GM19397 (cell line): ENCODE data around the gene NUP210L.

Experiments used
- ATAC-seq: cut with Tn5 transposase; IDR thresholded peaks from one replicate; pipeline ENCODE4 v1.9.1; 2021; ENCODE audit warnings: mild to moderate bottlenecking, moderate library complexity; ENCODE audit not compliant: unreplicated experiment

NUP210L gene

GRCh38 chr1:154154534-154155191, at the start of gene NUP210L:
TSS of gene NUP210L (minus strand) at chr1:154155073.
- no peak for ATAC-seq

DNA sequence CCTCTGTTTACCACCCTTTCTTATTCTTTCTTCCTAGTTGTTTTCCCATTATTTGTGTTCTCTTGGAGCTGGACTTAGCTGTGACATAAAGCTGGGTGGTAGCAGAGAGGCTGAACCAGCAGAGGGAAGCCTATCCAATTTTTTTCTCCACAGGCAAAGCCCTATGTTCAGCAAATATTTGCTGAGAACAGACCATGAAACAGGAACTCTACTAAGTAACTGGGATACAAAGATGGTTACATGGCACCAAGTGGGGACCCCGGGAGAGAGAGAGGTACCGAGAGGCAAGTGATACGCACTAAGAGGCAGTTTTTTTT, 44.6 kb upstream of the NUP210L start:
- no peak for ATAC-seq

- ATAC-seq: no peak
Measured at GRCh38 chr1:154198756-154199562, 44.1 kb upstream of the NUP210L start.

GRCh38 chr1:154193821-154194220, 38.9 kb upstream of the NUP210L start:
- ATAC-seq: no peak

- ATAC-seq: no peak
Measured at GRCh38 chr1:154192476-154192875, 37.6 kb upstream of the NUP210L start.

DNA sequence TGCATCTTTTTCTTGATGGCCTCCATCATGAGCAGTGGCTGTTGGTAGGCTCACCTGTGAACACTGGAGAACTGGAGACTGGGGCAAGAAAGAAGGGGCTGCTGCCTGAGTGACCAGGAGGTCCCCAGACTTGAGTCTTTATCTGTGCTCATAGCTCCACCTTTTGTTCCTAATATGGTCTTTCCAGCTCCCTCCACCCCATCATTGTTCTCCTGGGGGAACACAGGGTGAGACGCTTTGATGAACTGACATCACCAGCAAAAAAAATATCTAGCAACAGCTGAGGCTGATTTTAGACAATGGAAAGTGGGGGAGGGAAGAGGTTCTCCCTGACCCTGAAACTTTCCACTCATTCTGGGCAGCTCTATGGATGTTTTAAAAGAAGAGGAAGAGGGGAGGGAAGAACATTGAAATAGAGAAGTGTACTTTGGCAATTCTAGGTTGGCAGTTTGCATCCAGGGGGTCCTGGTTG, 37.2 kb upstream of the NUP210L start, which contains the start of gene TPM3:
TPM3 (minus strand) TSS at position 111 of the 472 bp plus-strand sequence; CDS start at position 29, 82 bp downstream.
- ATAC-seq: no peak

- ATAC-seq: no peak
Measured at GRCh38 chr1:154190550-154190949, 35.7 kb upstream of the NUP210L start.

GRCh38 chr1:154186852-154187501, 32.1 kb upstream of the NUP210L start:
- ATAC-seq: no peak

GRCh38 chr1:154186177-154186576, 31.3 kb upstream of the NUP210L start:
- no peak for ATAC-seq

DNA sequence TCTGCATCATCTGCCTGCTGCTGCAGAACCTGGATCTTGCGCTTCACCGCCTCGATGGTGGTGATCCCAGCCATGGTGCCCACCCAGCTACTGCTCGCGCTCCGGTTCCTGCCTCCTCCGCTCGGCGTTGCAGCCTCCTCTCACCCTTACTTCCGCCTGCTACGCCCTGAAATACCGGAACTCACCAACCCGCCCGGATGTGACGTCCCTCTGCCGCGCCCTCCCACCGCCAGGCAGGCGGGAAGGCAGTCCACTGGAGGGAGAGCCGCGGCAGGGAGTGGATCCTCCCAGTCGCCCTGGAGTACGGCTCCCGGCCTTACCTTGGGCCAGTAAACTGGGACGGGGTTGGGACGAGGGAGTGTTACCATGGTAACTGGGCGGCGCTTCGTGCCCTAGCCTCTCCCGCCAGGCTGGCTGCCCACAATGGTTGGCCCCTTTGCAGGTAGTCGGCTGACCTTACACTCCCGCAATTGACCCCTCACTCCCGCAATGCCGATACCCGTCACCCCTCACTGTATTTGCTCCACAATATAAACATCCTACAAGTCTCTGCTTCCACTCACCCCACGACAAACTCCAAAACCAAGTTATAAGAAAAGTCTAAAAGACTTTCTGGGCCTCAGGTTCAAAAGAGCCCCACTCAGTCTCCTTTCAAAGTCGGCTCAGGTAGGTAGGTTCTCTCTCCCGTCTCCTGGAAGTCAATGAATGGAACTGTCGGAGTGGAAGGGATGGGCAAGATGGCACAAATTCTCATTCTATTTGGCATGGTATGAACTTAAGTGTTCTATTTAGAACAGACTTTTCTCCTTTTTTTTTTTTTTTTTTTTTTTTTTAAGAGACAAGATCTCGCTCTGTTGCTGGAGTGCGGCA, 28.4 kb upstream of the NUP210L start:
- peak; percentile 82 for ATAC-seq

DNA sequence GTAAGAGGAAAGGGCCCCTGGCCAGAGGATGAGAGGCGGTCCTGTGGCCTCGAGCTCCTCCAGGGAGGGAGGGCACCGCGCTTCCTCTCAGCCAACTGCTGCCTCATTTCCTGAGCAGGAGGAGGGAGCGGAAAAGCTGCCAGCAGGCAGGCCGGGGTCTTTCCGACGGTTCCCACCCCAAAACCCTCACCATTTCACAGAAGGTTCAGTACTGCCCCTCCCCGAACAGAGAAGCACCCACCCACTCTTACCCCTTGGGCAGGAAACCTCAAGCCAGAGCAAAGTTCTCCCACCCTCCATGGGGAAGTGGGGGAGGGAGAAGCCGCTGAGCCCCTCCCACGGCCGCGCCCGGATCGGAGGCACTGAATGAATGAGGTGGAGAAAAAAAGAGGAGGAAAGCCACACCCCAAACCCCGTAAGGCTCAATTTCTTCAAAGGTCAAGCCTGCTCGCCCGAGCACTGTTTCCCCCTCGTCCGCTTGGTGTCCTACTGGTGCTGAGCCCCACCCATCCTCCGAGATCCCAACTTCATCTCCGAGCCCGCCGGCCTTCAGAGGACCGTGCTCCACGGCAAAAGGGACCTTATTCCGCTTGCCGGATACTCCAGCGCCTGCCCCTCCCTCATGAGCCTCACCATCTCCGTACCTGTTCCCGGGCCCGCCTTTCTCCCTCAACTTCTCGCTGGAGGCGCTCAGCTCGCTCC, 27.6 kb upstream of the NUP210L start:
- ATAC-seq: peak; percentile 40

- ATAC-seq: peak; percentile 3
Measured at GRCh38 chr1:154181944-154182343, 27.1 kb upstream of the NUP210L start.

DNA sequence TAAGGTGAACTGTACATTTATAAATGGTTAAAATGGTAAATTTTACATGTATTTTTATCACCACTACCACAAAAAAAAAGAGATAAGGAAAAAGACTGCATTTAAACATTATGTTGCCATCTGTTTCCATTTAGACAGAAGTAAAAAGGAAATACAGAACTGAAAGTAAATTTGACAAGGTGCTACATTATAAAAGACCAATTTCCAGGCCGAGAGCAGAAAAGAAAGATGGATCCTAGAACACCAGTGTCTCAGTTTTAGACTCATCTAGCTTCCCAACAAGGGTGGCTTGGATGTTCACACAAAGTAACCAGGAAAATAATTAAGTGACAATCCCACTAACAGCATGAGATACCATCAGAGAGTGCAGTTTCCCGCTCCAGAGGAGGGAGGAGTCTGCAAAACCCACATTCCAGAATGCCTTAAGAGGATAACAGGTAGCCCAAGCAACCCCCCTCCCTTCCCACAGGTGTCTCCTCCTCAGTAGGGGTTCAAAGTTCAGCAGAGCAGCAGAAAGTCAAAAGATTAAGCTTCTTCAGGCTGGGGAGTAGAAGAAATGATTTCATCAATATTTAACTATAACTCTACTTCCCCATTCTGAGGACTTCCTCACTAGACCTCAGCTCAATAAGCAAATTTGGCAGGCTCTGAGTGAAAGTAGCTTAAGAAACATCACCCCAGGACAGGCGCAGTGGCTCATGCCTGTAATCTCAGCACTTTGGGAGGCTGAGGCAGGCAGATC, 25.2 kb upstream of the NUP210L start:
- ATAC-seq: no peak

DNA sequence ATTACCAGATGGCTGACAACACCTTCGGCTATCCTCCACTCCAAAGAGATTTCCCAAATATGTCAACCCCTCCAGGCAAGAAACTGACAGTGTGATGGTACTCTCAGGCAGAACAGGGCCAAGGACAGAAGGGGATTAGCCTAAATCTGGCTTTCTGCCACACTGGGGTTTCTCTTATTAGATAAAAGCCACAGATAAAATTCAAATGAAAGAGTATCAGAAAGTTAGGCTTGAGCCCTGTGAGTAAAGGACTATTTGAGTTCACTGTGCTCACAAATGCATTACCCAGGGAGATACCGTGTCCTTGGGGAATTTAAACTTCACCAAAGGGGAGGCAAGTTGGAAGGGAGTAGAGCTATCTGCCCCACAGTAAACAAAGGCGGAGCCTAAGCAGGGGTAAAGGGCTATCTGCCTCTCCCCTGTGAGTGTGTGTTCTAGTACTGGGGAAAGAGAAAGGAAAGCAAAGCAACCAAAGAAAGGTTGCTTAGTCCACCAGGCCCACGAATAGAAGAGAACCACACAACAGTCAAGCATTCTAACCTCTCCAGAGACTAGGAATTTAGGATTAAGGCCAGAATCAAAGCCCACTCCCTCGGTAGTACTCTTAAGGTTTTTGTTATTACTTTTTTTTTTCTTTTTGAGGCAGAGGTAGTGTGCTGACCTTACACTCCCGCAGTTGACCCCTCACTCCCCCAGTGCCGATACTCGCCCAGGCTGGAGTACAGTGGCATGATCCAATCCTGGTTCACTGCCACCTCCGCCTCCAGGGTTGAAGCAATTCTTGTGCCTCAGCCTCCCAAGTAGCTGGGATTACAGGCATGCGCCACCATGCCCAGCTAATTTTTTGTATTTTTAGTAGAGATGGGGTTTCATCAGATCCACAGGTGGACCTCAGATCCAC, 24.3 kb upstream of the NUP210L start:
- no peak for ATAC-seq

- no peak for ATAC-seq
Measured at GRCh38 chr1:154178013-154178412, 23.1 kb upstream of the NUP210L start.

GRCh38 chr1:154176337-154176736, 21.5 kb upstream of the NUP210L start:
- no peak for ATAC-seq

DNA sequence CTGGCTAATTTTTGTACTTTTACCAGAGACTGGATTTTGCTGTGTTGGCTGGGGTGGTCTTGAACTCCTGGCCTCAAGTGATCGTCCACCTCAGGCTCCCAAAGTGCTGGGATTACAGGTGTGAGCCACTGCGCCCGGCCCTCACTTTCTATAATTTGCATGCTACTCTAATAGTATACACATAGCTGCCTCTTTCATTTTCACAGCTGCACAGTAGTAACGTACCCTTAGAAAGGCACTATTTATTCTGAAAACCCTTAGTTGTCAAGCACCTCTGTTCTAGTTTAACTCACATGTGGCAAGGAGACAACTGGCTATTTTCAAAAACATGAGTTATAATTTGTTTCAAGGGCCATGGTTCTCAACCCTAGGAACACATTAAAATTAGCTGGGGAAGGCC, 19.8 kb upstream of the NUP210L start:
- ATAC-seq: no peak

DNA sequence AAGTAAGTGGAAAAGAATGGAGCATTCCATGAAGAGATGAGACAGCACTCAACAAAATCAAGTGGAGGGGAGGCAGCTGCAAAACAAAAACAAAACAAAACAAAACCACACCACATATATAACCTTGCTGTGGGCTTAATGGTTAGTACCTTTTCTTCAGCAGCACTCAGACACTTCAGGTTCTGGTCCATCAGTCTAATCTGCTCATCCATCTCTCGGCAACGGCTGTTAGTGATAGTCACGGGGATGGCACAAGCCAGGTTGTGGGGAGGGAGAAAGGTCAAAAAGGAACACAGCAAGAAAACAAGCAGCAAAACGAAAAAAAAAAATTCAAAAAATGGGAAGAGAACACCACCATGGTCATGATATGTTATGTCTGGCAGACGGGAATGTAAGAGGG, 17.0 kb upstream of the NUP210L start:
- ATAC-seq: no peak

DNA sequence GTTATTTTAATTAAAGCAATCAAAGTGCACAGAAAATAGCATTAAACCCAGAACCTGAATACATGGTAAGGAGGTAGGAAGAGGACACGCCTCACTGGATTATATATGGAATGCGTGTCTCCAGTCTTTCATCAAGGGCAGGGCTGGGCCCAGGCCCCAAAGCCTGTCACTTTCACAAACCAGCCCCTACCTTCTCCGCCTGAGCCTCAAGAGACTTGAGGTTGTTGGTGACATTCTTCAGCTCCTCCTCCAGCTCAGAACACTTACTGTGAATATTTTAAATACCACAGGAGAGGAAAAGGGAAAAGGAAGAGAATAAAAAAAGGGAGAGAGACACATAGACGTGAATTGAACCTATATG, 16.3 kb upstream of the NUP210L start:
- no peak for ATAC-seq
